ENCODE measurements around the gene GUCA2B. TPM values are rescaled to one million over a fixed set of nuclear protein-coding genes. Genes with fewer than 3 reads are reported as not detected.

The GUCA2B gene
- total and polyA plus RNA-seq, 2 of the 4 experiments (the other 2 are of a cell fraction) = not detected

DNA sequence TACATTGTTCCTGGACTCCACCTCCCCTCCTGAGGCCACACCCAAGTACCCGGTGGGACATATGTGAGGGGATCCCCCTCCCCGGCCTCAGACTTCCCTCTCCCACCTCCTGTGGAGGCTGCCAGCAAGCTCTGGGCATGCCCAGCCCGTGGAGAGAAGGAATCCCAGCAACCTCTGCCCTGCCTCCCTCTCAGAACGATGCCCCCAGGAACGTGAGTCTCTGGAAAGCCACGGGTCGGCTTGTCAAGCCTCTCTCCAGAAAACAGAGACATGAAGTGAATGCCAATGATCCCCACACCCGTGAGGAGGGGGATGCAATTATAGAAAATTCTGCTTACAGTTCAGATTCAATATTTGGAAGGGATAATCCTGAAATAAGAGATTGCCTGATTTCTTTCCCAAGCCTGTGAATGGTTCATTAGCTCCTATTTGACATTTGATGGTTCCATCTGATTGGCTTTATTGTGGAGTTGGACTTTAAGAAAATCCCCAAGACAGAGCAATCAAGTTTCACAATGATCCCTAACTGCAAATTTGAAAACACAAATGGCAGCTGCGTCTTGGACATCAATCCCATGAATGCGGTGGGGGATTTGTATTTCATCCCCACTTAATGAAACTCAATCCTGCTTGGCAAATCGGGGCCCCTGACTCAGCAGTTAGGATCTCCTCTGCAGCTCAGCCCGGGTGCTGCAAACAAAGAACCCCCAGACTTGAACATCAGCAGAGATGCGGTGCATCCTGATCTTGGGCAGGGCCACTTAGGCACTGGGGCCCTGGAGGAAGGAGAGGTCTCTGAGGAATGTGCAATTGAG lies 9.1 kb upstream of the GUCA2B start:
- H4K20me1 ChIP-seq (ENCODE audit: insufficient read depth, low read length) = no peaks in the 10 kb centered on the region
- H3K27ac ChIP-seq (ENCODE audit: insufficient read depth, low read length) = no peak overlapping the region
- H3K9me1 ChIP-seq (ENCODE audit: insufficient read depth, low read length) = no peaks in the 10 kb centered on the region; the same call in 1 of the 2 replicates
- no peaks in the 10 kb centered on the region for H3K9me3 ChIP-seq (ENCODE audit: control insufficient read depth, insufficient read depth, low read length)
- no peak for ATAC-seq (ENCODE audit: low read depth)
- H4K5ac ChIP-seq (ENCODE audit: low read depth, low read length) = no peak overlapping the region
- peaks cover 51% of the 10 kb centered on the region for H3K27me3 ChIP-seq (ENCODE audit: control insufficient read depth, insufficient read depth, low read length)
- H2AK5ac ChIP-seq (ENCODE audit: low read depth, low read length) = no peak overlapping the region
- no peak overlapping the region for H3K4me2 ChIP-seq (ENCODE audit: low read depth, low read length)
- in situ Hi-C loops (cut with MboI; ENCODE audit: low sequenced_read_pairs) (loop anchor here (10.0 kb wide), 1 partner anchor 569 kb away; no protein-coding TSS in a partner anchor), dilution Hi-C loops (cut with HindIII; ENCODE audit: low sequenced_read_pairs, unreplicated experiment) (no loop called here), intact Hi-C loops (cut with micrococcal nuclease) (loop anchor here (10.0 kb wide), 3 partner anchors 329 to 541 kb away; partner anchors contain the start of genes PPIH and YBX1)
- no peaks in the 10 kb centered on the region for H3K36me3 ChIP-seq (ENCODE audit: control insufficient read depth, insufficient read depth, low read length)
- no peaks in the 10 kb centered on the region for H3K4me1 ChIP-seq (ENCODE audit: control insufficient read depth, insufficient read depth, low read length)
- no peak overlapping the region for H2BK20ac ChIP-seq (ENCODE audit: low read depth, low read length)
- no peak overlapping the region for H3K14ac ChIP-seq (replicated peaks; ENCODE audit: low read depth, low read length)
- ChIA-PET POLR2A (ENCODE audit: unreplicated experiment) (interaction anchor here (1.0 kb wide), 1 partner anchor 13 kb away, joined by 4 read pairs; no protein-coding TSS in a partner anchor), CTCF (no interaction called here)
- no peaks in the 10 kb centered on the region for H3K79me1 ChIP-seq (ENCODE audit: low read depth in 1 of 2, low read length in 2 of 2)
- H4K8ac ChIP-seq (ENCODE audit: low read depth in 2 of 2, low read length in 2 of 2) = no peak overlapping the region
- H2BK5ac ChIP-seq (ENCODE audit: low read depth, low read length, poor library complexity, severe bottlenecking) = no peak overlapping the region
- WGBS, 2 experiments (ENCODE audit: extremely low coverage in 2 of 2, insufficient read length in 1 of 2) = 80% methylated on average over 1 of the region's 13 CpGs; no CpG with 5 or more reads in 1 of the 2 experiments
- no peak overlapping the region for H3K9ac ChIP-seq (ENCODE audit: low read depth, low read length)
- H2BK15ac ChIP-seq (ENCODE audit: low read depth, low read length) = no peak overlapping the region
- TF ChIP-seq RCOR1 (IDR thresholded peaks at IDR 0.05; ENCODE audit: insufficient replicate concordance, low read length) (no peak), MXI1 (IDR thresholded peaks at IDR 0.05; ENCODE audit: borderline replicate concordance, low read depth, low read length) (no peak), SMC3 (IDR thresholded peaks at IDR 0.05; ENCODE audit: low read depth, low read length) (no peak), MAFK (IDR thresholded peaks at IDR 0.05; ENCODE audit: low read depth, low read length) (no peak), MAZ (IDR thresholded peaks at IDR 0.05; ENCODE audit: borderline replicate concordance, low read depth, low read length) (no peak)
- H3K56ac ChIP-seq (ENCODE audit: extremely low read depth, insufficient read depth, low read length) = no peak overlapping the region
- no peak overlapping the region for H3K18ac ChIP-seq (ENCODE audit: low read depth, low read length)
- no peak overlapping the region for H2BK120ac ChIP-seq (ENCODE audit: low read depth, low read length)
- no peak overlapping the region for H4K91ac ChIP-seq (ENCODE audit: insufficient read depth, low read depth, low read length)
- H2AFZ ChIP-seq (replicated peaks; ENCODE audit: low read length, poor library complexity) = no peak overlapping the region
- H3K23ac ChIP-seq (ENCODE audit: low read depth, low read length) = no peak overlapping the region
- H3K4ac ChIP-seq (ENCODE audit: low read depth, low read length) = no peak overlapping the region
- H3K4me3 ChIP-seq (ENCODE audit: insufficient read depth, low read depth, low read length) = no peak overlapping the region
- no TSS peak for BruUV-seq (replicated peaks)
- no peak for DNase-seq
- H2AK9ac ChIP-seq (replicated peaks; ENCODE audit: low read depth, low read length, poor library complexity) = no peak overlapping the region

Measured in IMR-90 (cell line).